ENCODE measurements around the gene C6.

GRCh38 chr5:41240985-41241384 is 27.7 kb upstream of the C6 start:
- TF ChIP-seq, protein P1, sequence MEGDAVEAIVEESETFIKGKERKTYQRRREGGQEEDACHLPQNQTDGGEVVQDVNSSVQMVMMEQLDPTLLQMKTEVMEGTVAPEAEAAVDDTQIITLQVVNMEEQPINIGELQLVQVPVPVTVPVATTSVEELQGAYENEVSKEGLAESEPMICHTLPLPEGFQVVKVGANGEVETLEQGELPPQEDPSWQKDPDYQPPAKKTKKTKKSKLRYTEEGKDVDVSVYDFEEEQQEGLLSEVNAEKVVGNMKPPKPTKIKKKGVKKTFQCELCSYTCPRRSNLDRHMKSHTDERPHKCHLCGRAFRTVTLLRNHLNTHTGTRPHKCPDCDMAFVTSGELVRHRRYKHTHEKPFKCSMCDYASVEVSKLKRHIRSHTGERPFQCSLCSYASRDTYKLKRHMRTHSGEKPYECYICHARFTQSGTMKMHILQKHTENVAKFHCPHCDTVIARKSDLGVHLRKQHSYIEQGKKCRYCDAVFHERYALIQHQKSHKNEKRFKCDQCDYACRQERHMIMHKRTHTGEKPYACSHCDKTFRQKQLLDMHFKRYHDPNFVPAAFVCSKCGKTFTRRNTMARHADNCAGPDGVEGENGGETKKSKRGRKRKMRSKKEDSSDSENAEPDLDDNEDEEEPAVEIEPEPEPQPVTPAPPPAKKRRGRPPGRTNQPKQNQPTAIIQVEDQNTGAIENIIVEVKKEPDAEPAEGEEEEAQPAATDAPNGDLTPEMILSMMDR (IDR thresholded peaks at IDR 0.05), result no peak
- TF ChIP-seq POLR2A (IDR thresholded peaks at IDR 0.05; ENCODE audit: low read depth), result no peak
- TF ChIP-seq EP300 (IDR thresholded peaks at IDR 0.05), result no peak
- TF ChIP-seq POLR2AphosphoS5 (IDR thresholded peaks at IDR 0.05), result no peak
